Thymus (tissue), 11 donors: ENCODE data around the gene RUFY3. TPM values are rescaled to one million over a fixed set of nuclear protein-coding genes. Genes with fewer than 3 reads are reported as not detected.

ENCODE experiments used
- DNase-seq, 9 donors: peaks; one replicate each; pipeline ENCODE4 v3.0.0-alpha.2; 2013; ENCODE audit warnings: low spot score in 9 of 9, low read depth in 6 of 9, missing footprints in 1 of 9
- H3K27ac ChIP-seq, 2 donors: one replicate each; pipeline ENCODE4 v1.5.1; 2013; ENCODE audit warnings: control low read depth in 1 of 2, low read depth in 1 of 2, low read length in 1 of 2, mild to moderate bottlenecking in 1 of 2, moderate library complexity in 1 of 2
- H3K27me3 ChIP-seq, 2 donors: one replicate each; pipeline ENCODE4 v1.5.1; 2013; ENCODE audit warnings: low read length in 1 of 2; ENCODE audit not compliant: control insufficient read depth in 2 of 2, insufficient read depth in 1 of 2
- H3K36me3 ChIP-seq, 2 donors: one replicate each; pipeline ENCODE4 v1.5.1; 2013; ENCODE audit warnings: low read length in 1 of 2, mild to moderate bottlenecking in 1 of 2, moderate library complexity in 1 of 2; ENCODE audit not compliant: control insufficient read depth in 2 of 2, insufficient read depth in 2 of 2
- H3K4me1 ChIP-seq, 2 donors: one replicate each; pipeline ENCODE4 v1.5.1; 2013; ENCODE audit warnings: low read length in 2 of 2; ENCODE audit not compliant: control insufficient read depth in 2 of 2, insufficient read depth in 2 of 2
- H3K4me3 ChIP-seq, 2 donors: one replicate each; pipeline ENCODE4 v1.5.1; 2013; ENCODE audit warnings: low read length in 2 of 2, control low read depth in 1 of 2, mild to moderate bottlenecking in 1 of 2
- H3K9me3 ChIP-seq, 2 donors: one replicate each; pipeline ENCODE4 v1.5.1; 2013; ENCODE audit warnings: low read length in 1 of 2, mild to moderate bottlenecking in 1 of 2; ENCODE audit not compliant: control insufficient read depth in 2 of 2, insufficient read depth in 1 of 2
- WGBS: extraction: QIAGEN DNeasy Blood & Tissue Kit; methylation state at CpG from one replicate; pipeline ENCODE4 v1.1.7; 2013; 5-methylcytosine and 5-hydroxymethylcytosine counted together
- polyA plus RNA-seq: library from polyadenylated mRNA; stranded (reverse); fragments of 200-250 nt; gene quantifications from one replicate; pipeline ENCODE4 v1.2.3, GENCODE V29; 2013
- total RNA-seq: library from RNA; stranded (reverse); fragments of 120-200 nt; gene quantifications from one replicate; pipeline ENCODE4 v1.2.4, GENCODE V29; 2013
- donor health status: healthy.

RUFY3 gene
- total and polyA plus RNA-seq, 2 donors = 37.3 to 75.3 TPM

DNA sequence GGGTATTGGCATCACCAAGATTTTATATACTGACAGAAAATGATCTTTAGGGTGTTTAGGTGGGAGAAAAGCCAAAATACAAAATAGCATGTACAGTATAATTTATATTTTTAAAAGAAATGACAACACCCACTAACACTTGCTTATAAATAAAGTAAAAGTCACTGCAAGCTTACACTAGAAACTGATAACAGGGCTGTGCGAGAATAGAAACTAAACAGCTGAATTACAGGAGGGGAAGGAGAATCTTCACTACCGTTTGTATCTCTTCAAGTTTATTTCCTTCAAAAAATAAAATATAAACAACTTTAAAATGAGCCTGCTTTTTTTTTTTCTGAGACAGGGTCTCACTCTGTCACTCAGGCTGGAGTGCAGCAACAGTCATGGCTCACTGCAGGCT lies 95.1 kb downstream of the RUFY3 start:
- H3K9me3 ChIP-seq = no peaks in the 10 kb centered on the region
- H3K4me1 ChIP-seq = no peaks in the 10 kb centered on the region
- H3K4me3 ChIP-seq = no peak overlapping the region
- H3K27me3 ChIP-seq = no peaks in the 10 kb centered on the region
- H3K27ac ChIP-seq = no peak overlapping the region
- DNase-seq = no peak
- peaks cover 10 to 37% of the 10 kb centered on the region in 2 donors for H3K36me3 ChIP-seq
- 49% methylated on average over 2 of the region's 2 CpGs for WGBS

DNA sequence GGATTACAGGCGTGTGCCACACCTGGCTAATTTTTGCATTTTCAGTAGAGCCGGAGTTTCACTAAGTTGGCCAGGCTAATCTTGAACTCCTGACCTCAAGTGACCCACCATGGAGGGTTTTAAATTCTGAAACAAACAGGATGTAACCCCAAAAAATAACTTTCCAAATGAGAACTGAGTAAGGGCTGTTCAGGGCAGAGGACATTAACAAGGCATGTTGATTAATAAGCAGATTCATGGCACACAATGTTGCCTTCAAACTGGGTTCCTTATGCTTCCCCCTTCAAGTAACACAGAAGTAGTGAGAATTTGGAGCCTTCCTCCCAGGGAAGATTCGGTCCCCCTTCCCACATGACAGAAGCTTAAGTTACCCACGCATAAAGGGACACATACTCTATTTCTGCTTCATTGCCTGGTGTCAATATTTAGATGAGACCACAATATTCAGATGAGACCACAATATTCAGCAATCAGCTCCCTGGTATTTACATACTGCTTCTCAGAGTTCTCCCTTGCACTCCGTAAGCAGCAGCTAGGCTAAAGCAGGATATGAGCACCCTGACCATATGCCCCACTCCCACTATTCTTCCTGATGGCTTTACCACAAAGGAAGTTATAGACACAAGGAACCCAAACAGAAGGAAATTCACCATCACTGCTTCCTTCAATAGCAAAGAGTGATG lies 96.5 kb downstream of the RUFY3 start:
- Histone ChIP-seq H3K27ac (no peak overlapping the region), H3K9me3 (no peaks in the 10 kb centered on the region), H3K4me1 (no peaks in the 10 kb centered on the region), H3K4me3 (no peak overlapping the region), H3K27me3 (no peaks in the 10 kb centered on the region), H3K36me3 (peaks cover 14 to 51% of the 10 kb centered on the region in 2 donors)
- 70% methylated on average over 5 of the region's 5 CpGs for WGBS
- no peak for DNase-seq

DNA sequence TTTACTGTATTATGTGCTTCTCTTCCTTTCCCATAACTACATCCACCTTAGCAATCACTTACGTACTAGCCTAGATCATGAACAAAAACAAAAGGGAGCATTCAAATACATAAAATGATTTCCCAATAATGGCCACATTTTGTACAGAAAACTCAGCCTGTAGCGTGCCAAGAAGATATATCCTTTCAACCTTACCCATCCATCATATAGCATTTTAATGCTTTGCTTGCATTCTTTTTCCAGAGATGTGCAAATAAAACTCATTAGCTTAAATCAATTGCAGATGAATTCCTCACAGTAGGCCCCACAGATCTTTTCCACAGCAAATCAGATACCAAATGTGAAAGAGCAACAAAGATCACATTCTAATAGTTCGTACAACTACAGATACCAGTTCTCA lies 97.2 kb downstream of the RUFY3 start:
- WGBS = 96% methylated on average over 3 of the region's 3 CpGs
- no peak for DNase-seq
- Histone ChIP-seq H3K4me3 (no peak overlapping the region), H3K27ac (no peak overlapping the region), H3K9me3 (no peaks in the 10 kb centered on the region), H3K36me3 (peaks cover 14 to 56% of the 10 kb centered on the region in 2 donors), H3K27me3 (no peaks in the 10 kb centered on the region), H3K4me1 (no peaks in the 10 kb centered on the region)

DNA sequence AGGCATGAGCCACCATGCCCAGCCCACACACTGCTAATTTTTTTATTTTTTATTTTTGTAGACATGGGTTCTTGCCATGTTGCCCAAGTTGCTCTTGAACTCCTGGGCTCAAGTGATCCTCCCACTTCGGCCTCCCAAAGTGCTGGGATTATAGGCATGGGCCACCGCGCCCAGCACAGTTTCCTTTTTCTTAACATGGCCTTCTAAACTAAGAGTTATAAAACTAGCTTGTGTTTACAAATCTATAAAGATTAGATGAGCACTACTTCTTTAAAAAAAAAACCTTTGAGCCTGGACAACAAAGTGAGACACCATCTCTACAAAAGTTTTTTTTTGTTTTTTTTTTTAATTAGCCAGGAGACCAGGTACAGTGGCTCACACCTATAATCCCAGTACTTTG lies 107.3 kb downstream of the RUFY3 start:
- WGBS = 97% methylated on average over 3 of the region's 3 CpGs
- no peak for DNase-seq
- Histone ChIP-seq H3K4me3 (no peak overlapping the region), H3K4me1 (no peaks in the 10 kb centered on the region), H3K27me3 (no peaks in the 10 kb centered on the region), H3K36me3 (peaks cover 55 to 93% of the 10 kb centered on the region in 2 donors), H3K9me3 (no peaks in the 10 kb centered on the region), H3K27ac (no peak overlapping the region)

DNA sequence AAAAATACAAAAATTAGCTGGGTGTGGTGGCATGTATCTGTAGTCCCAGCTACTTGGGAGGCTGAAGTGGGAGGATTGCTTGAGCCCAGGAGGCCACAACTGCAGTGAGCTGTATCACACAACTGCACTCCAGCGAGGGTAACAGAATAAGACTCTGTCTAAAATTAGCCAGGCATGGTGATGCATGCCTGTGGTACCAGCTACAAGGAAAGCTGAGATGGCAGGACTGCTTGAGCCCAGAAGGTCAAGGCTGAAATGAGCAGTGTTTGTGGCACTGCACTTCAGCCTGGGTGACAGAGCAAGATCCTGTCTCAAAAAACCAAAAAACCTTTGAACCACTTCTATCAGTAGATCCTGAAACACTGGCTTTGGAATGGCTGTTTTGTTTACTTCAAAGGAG lies 107.7 kb downstream of the RUFY3 start:
- Histone ChIP-seq H3K36me3 (peaks cover 53 to 91% of the 10 kb centered on the region in 2 donors), H3K4me3 (no peak overlapping the region), H3K27ac (no peak overlapping the region), H3K27me3 (no peaks in the 10 kb centered on the region), H3K9me3 (no peaks in the 10 kb centered on the region), H3K4me1 (no peaks in the 10 kb centered on the region)
- no peak for DNase-seq
- WGBS = 98% methylated on average over 1 of the region's 1 CpG

DNA sequence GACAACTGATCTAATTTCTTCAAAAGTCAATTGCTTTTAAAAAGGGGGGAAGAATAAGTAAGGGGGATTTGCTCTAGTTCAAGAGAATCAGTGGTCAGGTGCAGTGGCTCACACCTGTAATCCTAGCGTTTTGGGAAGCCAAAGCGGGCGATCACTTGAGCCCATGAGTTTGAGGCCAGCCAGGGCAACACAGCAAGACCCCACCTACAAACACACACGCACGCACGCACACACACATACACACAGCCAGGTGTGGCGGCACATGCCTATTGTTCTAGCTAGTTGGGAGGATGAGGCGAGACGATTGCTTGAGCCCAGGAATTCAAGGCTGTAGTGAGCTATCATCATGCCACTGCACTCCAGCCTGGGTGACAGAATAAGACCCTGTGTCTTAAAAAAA lies 108.3 kb downstream of the RUFY3 start:
- Histone ChIP-seq H3K9me3 (no peaks in the 10 kb centered on the region), H3K4me1 (no peaks in the 10 kb centered on the region), H3K36me3 (peaks cover 53 to 91% of the 10 kb centered on the region in 2 donors), H3K27ac (no peak overlapping the region), H3K27me3 (no peaks in the 10 kb centered on the region), H3K4me3 (no peak overlapping the region)
- 91% methylated on average over 9 of the region's 9 CpGs for WGBS
- DNase-seq = no peak

DNA sequence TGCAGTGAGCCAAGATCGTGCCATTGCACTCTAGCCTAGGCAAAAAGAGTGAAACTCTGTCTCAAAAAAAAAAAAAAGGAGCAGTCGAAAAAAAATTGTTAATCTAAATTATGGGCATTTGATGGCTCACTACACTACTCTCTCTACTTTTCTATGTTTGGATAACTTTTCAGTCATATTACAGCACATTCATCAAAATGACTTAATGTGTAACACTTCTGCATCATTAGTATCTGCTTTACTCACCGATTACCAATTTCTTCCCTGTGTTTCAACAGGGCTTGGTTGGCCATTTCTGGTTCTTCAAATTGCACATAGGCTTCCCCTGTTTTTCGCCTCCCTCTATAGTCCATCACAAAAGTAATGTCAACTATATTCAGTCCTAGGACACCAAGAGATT lies 109.5 kb downstream of the RUFY3 start:
- no peak for DNase-seq
- Histone ChIP-seq H3K36me3 (peaks cover 50 to 89% of the 10 kb centered on the region in 2 donors), H3K4me3 (no peak overlapping the region), H3K9me3 (no peaks in the 10 kb centered on the region), H3K27ac (no peak overlapping the region), H3K4me1 (no peaks in the 10 kb centered on the region), H3K27me3 (no peaks in the 10 kb centered on the region)
- WGBS = 97% methylated on average over 4 of the region's 4 CpGs

DNA sequence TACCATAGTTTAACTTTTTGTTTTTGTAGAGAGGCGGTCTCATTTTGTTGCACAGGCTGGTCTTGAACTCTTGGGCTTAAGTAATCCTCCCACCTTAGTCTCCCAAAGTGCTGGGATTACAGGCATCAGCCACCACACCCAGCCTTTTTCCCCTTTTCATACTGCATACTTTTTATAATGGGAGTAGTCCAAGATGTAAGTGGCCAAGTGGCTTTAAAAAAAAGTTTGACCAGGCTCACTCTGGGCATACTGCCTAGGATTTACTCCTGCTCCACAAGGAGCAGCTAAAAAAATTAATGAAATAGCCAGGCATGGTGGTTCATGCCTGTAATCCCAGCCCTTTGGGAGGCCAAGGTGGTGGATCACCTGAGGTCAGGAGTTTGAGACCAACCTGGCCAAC lies 111.9 kb downstream of the RUFY3 start:
- no peak for DNase-seq
- H3K36me3 ChIP-seq = peaks cover 37 to 76% of the 10 kb centered on the region in 2 donors
- H3K4me1 ChIP-seq = peaks cover 12 to 15% of the 10 kb centered on the region in 2 donors
- H3K9me3 ChIP-seq = no peaks in the 10 kb centered on the region
- peak overlapping the region in 1 of 2 donors; percentile 1 for H3K27ac ChIP-seq
- WGBS = 98% methylated on average over 1 of the region's 1 CpG
- no peaks in the 10 kb centered on the region for H3K27me3 ChIP-seq
- no peak overlapping the region for H3K4me3 ChIP-seq

DNA sequence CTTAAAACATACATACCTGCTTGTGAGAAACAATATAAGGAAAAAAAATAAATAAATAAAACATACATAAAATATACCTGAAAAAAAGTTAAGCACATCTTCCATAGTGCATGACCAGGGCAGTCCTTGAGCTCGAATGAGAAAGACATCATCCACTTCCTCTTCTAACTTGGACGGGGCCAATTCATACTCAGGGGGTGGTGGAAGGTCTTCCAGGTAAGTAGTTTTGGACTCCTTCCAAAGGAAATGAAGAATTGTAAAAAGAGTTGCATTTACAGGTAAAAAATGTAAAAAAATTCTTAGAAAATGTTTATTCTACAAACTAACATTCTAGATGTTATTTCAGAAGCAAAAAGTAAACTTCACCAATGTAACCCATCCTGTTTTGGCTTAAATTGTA lies 114.3 kb downstream of the RUFY3 start:
- DNase-seq = no peak
- peaks cover 12 to 15% of the 10 kb centered on the region in 2 donors for H3K4me1 ChIP-seq
- H3K36me3 ChIP-seq = peaks cover 24 to 57% of the 10 kb centered on the region in 2 donors
- 34% methylated on average over 2 of the region's 2 CpGs for WGBS
- H3K27ac ChIP-seq = no peak overlapping the region
- no peaks in the 10 kb centered on the region for H3K27me3 ChIP-seq
- no peak overlapping the region for H3K4me3 ChIP-seq
- peaks cover 1 to 9% of the 10 kb centered on the region in 2 donors for H3K9me3 ChIP-seq
